WTC11 (cell line): Measurements from ENCODE around the gene GBF1. TPM values are rescaled to one million over a fixed set of nuclear protein-coding genes. Genes with fewer than 3 reads are reported as not detected.

ENCODE experiments used
- ATAC-seq: fragments of 200-7000 bp; cut with Tn5 transposase; 2 replicates; pipeline ENCODE4 v1.10.0; 2021; ENCODE audit warnings: mild to moderate bottlenecking, moderate library complexity
- CTCF ChIA-PET: fragments of 300-600 bp; sonication (Branson Sonifier 250); formaldehyde crosslinking; loops from one replicate; lab custom pipeline; 2021; ENCODE audit warnings: antibody characterized with exemption; lab: Charles Lee
- POLR2A ChIA-PET: fragments of 350-600 bp; sonication (Branson Sonifier 250); formaldehyde crosslinking; loops from one replicate; lab custom pipeline; 2021; ENCODE audit warnings: antibody characterized with exemption; lab: Charles Lee
- DNase-seq: peaks from one replicate; pipeline ENCODE4 v3.0.0; 2021; ENCODE audit warnings: low spot score
- H3K27ac Mint-ChIP-seq: 2 replicates; pipeline ENCODE4 v1.8.0; 2021; ENCODE audit warnings: mixed read lengths
- H3K27me3 Mint-ChIP-seq: 2 replicates; pipeline ENCODE4 v1.8.0; 2021; ENCODE audit warnings: low read depth, mild to moderate bottlenecking, moderate library complexity, mixed read lengths
- H3K36me3 Mint-ChIP-seq: 2 replicates; pipeline ENCODE4 v1.8.0; 2021; ENCODE audit warnings: mixed read lengths
- H3K4me1 Mint-ChIP-seq: 2 replicates; pipeline ENCODE4 v1.8.0; 2022; ENCODE audit warnings: mixed read lengths
- H3K4me3 Mint-ChIP-seq: 2 replicates; pipeline ENCODE4 v1.8.0; 2021; ENCODE audit warnings: mild to moderate bottlenecking, moderate library complexity, mixed read lengths
- H3K9me3 Mint-ChIP-seq: 2 replicates; pipeline ENCODE4 v1.8.0; 2021; ENCODE audit warnings: mixed read lengths
- CREM ChIP-seq: sonication (generic); formaldehyde crosslinking; IDR thresholded peaks from 2 replicates; pipeline ENCODE4 v1.8.1; 2022; ENCODE audit warnings: mild to moderate bottlenecking, missing genetic modification reagents, moderate library complexity
- FOXP1 ChIP-seq: sonication (generic); formaldehyde crosslinking; IDR thresholded peaks from 2 replicates; pipeline ENCODE4 v1.8.0; 2022; ENCODE audit warnings: missing genetic modification reagents, mild to moderate bottlenecking, moderate library complexity, borderline replicate concordance
- JAZF1 ChIP-seq: fragments of 250-450 bp; sonication (Bioruptor Pico); IDR thresholded peaks from 2 replicates; pipeline ENCODE4 v1.9.0; 2021; ENCODE audit warnings: moderate library complexity, mild to moderate bottlenecking, inconsistent platforms
- NFATC4 ChIP-seq: fragments of 250-450 bp; sonication (Bioruptor Pico); IDR thresholded peaks from 2 replicates; pipeline ENCODE4 v1.9.0; 2021; ENCODE audit warnings: mild to moderate bottlenecking
- SOX15 ChIP-seq: fragments of 250-450 bp; sonication (Bioruptor Pico); IDR thresholded peaks from 2 replicates; pipeline ENCODE4 v1.9.0; 2021; ENCODE audit warnings: mild to moderate bottlenecking
- SP1 ChIP-seq: sonication (generic); formaldehyde crosslinking; conservative IDR thresholded peaks from 2 replicates; pipeline ENCODE4 v1.8.1; 2022; ENCODE audit warnings: missing genetic modification reagents
- TP53 ChIP-seq: sonication (generic); formaldehyde crosslinking; IDR thresholded peaks from 2 replicates; pipeline ENCODE4 v1.8.1; 2023; ENCODE audit warnings: mild to moderate bottlenecking, missing genetic modification reagents
- ZBTB21 ChIP-seq: sonication (generic); formaldehyde crosslinking; IDR thresholded peaks from 2 replicates; pipeline ENCODE4 v1.8.1; 2023; ENCODE audit warnings: mild to moderate bottlenecking, missing genetic modification reagents, borderline replicate concordance
- ZNF121 ChIP-seq: sonication (generic); formaldehyde crosslinking; IDR thresholded peaks from 2 replicates; pipeline ENCODE4 v1.8.0; 2023; ENCODE audit warnings: missing genetic modification reagents
- ZNF396 ChIP-seq: fragments of 250-450 bp; sonication (Bioruptor Pico); IDR thresholded peaks from 2 replicates; pipeline ENCODE4 v1.8.0; 2021; ENCODE audit warnings: mild to moderate bottlenecking, moderate library complexity, borderline replicate concordance
- ZNF423 ChIP-seq: fragments of 250-450 bp; sonication (Bioruptor Pico); IDR thresholded peaks from 2 replicates; pipeline ENCODE4 v2.1.2; 2022; ENCODE audit warnings: mild to moderate bottlenecking, moderate library complexity
- total RNA-seq: library from RNA; stranded (reverse); gene quantifications from 3 replicates; pipeline ENCODE4 v1.2.3, GENCODE V29; 2021
- TF ChIP-seq, protein P1 (sequence below): sonication (generic); formaldehyde crosslinking; IDR thresholded peaks from 2 replicates; pipeline ENCODE4 v1.8.0; 2022; ENCODE audit warnings: mild to moderate bottlenecking, missing genetic modification reagents
- TF ChIP-seq, protein P2 (sequence below): sonication (generic); formaldehyde crosslinking; IDR thresholded peaks from 2 replicates; pipeline ENCODE4 v1.8.0; 2022; ENCODE audit warnings: mild to moderate bottlenecking, missing genetic modification reagents
- TF ChIP-seq, protein P3 (sequence below): sonication (generic); formaldehyde crosslinking; IDR thresholded peaks from 2 replicates; pipeline ENCODE4 v1.8.1; 2023; ENCODE audit warnings: mild to moderate bottlenecking, moderate library complexity, missing genetic modification reagents
- TF ChIP-seq, protein P4 (sequence below): sonication (generic); formaldehyde crosslinking; IDR thresholded peaks from 2 replicates; pipeline ENCODE4 v1.8.1; 2022; ENCODE audit warnings: mild to moderate bottlenecking, missing genetic modification reagents, moderate library complexity, borderline replicate concordance
- TF ChIP-seq, protein P5 (sequence below): sonication (generic); formaldehyde crosslinking; IDR thresholded peaks from 2 replicates; pipeline ENCODE4 v1.8.1; 2022; ENCODE audit warnings: low read depth, missing genetic modification reagents, borderline replicate concordance
- TF ChIP-seq, protein P6 (sequence below): sonication (generic); formaldehyde crosslinking; conservative IDR thresholded peaks from 2 replicates; pipeline ENCODE4 v1.8.1; 2023; ENCODE audit warnings: mild to moderate bottlenecking, low read depth, missing genetic modification reagents, moderate library complexity

The GBF1 gene
- total RNA-seq, 1 experiment from 2014 or later, result 32.4 TPM

DNA sequence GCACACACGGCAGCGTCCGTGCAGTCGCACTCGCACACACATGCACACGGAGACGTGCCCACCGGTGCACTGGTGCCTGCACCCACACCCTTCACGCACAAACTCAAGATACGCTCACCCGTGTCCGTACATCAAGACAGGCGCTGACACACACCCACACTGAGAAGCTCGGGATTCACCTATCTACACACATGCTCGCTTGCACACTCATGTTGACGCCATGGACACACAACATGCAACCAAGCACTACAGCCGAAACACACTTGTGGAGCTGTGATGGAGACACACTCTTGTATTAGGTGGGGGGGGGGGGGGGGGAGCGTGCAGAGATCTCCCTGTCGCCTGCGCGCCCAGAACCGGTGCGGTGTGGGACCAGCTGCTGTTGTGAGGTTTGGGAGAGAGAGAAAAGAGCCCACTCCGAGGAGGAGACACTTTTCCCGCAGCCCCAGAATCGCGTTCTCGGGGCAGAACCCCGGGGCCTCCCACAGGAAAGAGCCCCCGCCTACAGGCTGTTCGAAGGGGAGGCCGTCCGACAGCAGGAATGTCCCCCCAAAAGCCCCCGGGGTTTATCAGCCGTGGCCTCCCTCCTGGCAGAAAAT, 149.6 kb downstream of the GBF1 start:
- ChIA-PET POLR2A (interaction anchor here (2.0 to 3.2 kb wide), 2 partner anchors 26 to 56 kb away, joined by 6 to 12 read pairs; partner anchors contain the start of genes C10orf95 and FBXL15), CTCF (interaction anchor here (0.6 to 9.1 kb wide), 22 partner anchors 9 to 321 kb away, joined by 3 to 115 read pairs (median 5); partner anchors contain the start of genes ARL3, C10orf95, ELOVL3 and FBXL15)
- ATAC-seq (no peak), DNase-seq (no peak)
- peaks cover 21% of the 10 kb centered on the region for H3K4me1 Mint-ChIP-seq
- H3K36me3 Mint-ChIP-seq, result no peaks in the 10 kb centered on the region; the same call in 1 of the 2 replicates
- peaks cover 44% of the 10 kb centered on the region for H3K27me3 Mint-ChIP-seq
- peak overlapping the region; percentile 75 for H3K4me3 Mint-ChIP-seq
- TF ChIP-seq, protein P1, sequence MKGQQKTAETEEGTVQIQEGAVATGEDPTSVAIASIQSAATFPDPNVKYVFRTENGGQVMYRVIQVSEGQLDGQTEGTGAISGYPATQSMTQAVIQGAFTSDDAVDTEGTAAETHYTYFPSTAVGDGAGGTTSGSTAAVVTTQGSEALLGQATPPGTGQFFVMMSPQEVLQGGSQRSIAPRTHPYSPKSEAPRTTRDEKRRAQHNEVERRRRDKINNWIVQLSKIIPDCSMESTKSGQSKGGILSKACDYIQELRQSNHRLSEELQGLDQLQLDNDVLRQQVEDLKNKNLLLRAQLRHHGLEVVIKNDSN (CRISPR knock-in tag), result no peak
- 0 out of 2 replicates have a peak, but pooled peaks have one; percentile 45 for TF ChIP-seq FOXP1 (CRISPR knock-in tag)
- TF ChIP-seq, protein P2, sequence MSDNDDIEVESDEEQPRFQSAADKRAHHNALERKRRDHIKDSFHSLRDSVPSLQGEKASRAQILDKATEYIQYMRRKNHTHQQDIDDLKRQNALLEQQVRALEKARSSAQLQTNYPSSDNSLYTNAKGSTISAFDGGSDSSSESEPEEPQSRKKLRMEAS, result no peak
- 0 out of 2 replicates have a peak, but pooled peaks have one; percentile 32 for TF ChIP-seq ZNF121 (CRISPR knock-in tag)
- peak overlapping the region; percentile 12; the same call in 1 of the 2 replicates for H3K27ac Mint-ChIP-seq
- H3K9me3 Mint-ChIP-seq, result no peaks in the 10 kb centered on the region

DNA sequence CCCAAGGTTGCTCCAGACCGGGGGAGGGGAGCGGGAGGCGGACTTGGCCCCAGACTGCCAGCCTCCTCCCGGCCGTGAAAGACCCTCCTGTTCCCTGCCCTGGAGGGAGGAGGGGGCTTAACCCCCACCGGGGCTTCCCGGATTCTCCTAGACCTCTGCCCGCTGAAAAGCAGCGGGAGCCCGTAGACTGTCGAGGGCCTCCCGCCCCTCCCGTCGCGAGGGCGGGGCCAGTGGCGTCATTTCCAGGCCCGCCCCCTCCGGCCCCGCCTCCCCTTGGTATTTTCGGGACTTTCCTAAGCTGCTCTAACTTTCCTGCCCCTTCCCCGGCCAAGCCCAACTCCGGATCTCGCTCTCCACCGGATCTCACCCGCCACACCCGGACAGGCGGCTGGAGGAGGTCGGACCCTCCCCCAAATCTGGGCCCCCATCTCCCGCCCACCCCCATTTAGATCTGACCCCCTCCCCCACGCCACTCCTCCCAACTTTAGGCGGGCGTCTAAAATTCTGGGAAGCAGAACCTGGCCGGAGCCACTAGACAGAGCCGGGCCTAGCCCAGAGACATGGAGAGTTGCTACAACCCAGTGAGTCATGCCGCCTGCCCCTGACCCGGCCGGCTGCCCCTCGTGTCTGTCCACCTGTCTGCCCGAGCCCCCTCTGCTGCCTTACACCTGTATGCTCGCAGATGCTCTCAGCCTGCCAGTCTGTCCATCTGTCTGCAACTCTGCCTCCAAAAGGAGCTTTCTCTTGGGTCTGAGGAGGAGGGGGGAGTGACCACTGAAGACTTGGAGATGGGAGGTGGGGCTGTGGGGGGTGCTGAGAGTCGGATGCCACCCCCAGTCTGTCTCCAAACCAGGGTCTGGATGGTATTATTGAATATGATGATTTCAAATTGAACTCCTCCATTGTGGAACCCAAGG, 150.3 kb downstream of the GBF1 start, which contains the start of gene NFKB2:
Gene NFKB2 (plus strand): TSS at position 306 of the 917 bp plus-strand sequence. CDS start 255 bp downstream, at position 561.
- TF ChIP-seq SP1 (peak; percentile 98), ZNF423 (CRISPR knock-in tag) (peak; percentile 41; the same call in 1 of the 2 replicates)
- TF ChIP-seq, protein P3, sequence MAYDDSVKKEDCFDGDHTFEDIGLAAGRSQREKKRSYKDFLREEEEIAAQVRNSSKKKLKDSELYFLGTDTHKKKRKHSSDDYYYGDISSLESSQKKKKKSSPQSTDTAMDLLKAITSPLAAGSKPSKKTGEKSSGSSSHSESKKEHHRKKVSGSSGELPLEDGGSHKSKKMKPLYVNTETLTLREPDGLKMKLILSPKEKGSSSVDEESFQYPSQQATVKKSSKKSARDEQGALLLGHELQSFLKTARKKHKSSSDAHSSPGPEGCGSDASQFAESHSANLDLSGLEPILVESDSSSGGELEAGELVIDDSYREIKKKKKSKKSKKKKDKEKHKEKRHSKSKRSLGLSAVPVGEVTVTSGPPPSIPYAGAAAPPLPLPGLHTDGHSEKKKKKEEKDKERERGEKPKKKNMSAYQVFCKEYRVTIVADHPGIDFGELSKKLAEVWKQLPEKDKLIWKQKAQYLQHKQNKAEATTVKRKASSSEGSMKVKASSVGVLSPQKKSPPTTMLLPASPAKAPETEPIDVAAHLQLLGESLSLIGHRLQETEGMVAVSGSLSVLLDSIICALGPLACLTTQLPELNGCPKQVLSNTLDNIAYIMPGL, result no peak
- POLR2A ChIA-PET, result interaction anchor here (1.0 to 3.2 kb wide), 4 partner anchors 25 to 55 kb away, joined by 3 to 12 read pairs (median 5); partner anchors contain the start of genes C10orf95, CUEDC2 and FBXL15

DNA sequence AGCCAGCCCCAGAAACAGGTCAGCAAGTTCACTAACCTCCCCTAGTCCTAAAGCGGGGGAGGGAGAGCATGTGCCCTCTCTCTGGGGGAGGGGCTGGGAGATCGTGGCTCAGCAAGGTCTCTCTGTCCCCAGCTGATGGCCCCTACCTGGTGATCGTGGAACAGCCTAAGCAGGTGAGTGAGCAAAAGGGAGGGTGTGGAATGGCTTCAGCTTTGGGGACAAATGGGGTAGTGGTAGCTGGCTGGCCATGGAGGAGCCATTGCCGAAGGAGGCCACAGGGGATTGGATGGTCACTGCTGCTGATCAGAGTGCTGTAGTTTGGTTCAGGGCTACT, 151.0 kb downstream of the GBF1 start:
- H3K36me3 Mint-ChIP-seq, result no peaks in the 10 kb centered on the region; the same call in 1 of the 2 replicates
- H3K27me3 Mint-ChIP-seq, result peaks cover 47% of the 10 kb centered on the region
- ATAC-seq, result no peak
- no peak overlapping the region for H3K27ac Mint-ChIP-seq
- no peak for DNase-seq
- POLR2A ChIA-PET, result interaction anchor here (1.0 to 3.2 kb wide), 4 partner anchors 25 to 55 kb away, joined by 3 to 12 read pairs (median 5); partner anchors contain the start of genes C10orf95, CUEDC2 and FBXL15
- H3K4me1 Mint-ChIP-seq, result peaks cover 21% of the 10 kb centered on the region
- peak overlapping the region; percentile 75 for H3K4me3 Mint-ChIP-seq
- CTCF ChIA-PET, result interaction anchor here (0.7 to 9.1 kb wide), 13 partner anchors 9 to 166 kb away, joined by 3 to 115 read pairs (median 5); partner anchors contain the start of genes CUEDC2, FBXL15, GBF1 and PSD
- H3K9me3 Mint-ChIP-seq, result no peaks in the 10 kb centered on the region
- no peak for TF ChIP-seq JAZF1 (CRISPR knock-in tag)
- TF ChIP-seq, protein P4, sequence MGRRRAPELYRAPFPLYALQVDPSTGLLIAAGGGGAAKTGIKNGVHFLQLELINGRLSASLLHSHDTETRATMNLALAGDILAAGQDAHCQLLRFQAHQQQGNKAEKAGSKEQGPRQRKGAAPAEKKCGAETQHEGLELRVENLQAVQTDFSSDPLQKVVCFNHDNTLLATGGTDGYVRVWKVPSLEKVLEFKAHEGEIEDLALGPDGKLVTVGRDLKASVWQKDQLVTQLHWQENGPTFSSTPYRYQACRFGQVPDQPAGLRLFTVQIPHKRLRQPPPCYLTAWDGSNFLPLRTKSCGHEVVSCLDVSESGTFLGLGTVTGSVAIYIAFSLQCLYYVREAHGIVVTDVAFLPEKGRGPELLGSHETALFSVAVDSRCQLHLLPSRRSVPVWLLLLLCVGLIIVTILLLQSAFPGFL (CRISPR knock-in tag), result no peak
- TF ChIP-seq, protein P5, sequence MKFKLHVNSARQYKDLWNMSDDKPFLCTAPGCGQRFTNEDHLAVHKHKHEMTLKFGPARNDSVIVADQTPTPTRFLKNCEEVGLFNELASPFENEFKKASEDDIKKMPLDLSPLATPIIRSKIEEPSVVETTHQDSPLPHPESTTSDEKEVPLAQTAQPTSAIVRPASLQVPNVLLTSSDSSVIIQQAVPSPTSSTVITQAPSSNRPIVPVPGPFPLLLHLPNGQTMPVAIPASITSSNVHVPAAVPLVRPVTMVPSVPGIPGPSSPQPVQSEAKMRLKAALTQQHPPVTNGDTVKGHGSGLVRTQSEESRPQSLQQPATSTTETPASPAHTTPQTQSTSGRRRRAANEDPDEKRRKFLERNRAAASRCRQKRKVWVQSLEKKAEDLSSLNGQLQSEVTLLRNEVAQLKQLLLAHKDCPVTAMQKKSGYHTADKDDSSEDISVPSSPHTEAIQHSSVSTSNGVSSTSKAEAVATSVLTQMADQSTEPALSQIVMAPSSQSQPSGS (CRISPR knock-in tag), result no peak
- TF ChIP-seq, protein P6, sequence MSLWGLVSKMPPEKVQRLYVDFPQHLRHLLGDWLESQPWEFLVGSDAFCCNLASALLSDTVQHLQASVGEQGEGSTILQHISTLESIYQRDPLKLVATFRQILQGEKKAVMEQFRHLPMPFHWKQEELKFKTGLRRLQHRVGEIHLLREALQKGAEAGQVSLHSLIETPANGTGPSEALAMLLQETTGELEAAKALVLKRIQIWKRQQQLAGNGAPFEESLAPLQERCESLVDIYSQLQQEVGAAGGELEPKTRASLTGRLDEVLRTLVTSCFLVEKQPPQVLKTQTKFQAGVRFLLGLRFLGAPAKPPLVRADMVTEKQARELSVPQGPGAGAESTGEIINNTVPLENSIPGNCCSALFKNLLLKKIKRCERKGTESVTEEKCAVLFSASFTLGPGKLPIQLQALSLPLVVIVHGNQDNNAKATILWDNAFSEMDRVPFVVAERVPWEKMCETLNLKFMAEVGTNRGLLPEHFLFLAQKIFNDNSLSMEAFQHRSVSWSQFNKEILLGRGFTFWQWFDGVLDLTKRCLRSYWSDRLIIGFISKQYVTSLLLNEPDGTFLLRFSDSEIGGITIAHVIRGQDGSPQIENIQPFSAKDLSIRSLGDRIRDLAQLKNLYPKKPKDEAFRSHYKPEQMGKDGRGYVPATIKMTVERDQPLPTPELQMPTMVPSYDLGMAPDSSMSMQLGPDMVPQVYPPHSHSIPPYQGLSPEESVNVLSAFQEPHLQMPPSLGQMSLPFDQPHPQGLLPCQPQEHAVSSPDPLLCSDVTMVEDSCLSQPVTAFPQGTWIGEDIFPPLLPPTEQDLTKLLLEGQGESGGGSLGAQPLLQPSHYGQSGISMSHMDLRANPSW (CRISPR knock-in tag), result no peak
- TF ChIP-seq TP53, result no peak
- no peak for TF ChIP-seq ZNF396 (CRISPR knock-in tag)
- TF ChIP-seq, protein P3, result no peak
- TF ChIP-seq NFATC4, result no peak
- no peak for TF ChIP-seq SOX15 (CRISPR knock-in tag)
- no peak for TF ChIP-seq ZBTB21 (CRISPR knock-in tag)
- TF ChIP-seq CREM (CRISPR knock-in tag), result no peak

More for the DNA sequence above, 150.3 kb downstream of the GBF1 start, which contains the start of gene NFKB2:
- H3K27ac Mint-ChIP-seq, result peak within 1 kb of the TSS; percentile 12; the same call in 1 of the 2 replicates
- CTCF ChIA-PET, result interaction anchor here (0.5 to 9.1 kb wide), 27 partner anchors 8 to 318 kb away, joined by 3 to 115 read pairs (median 5); partner anchors contain the start of genes ARL3, C10orf95, CUEDC2 and FBXL15
- peak; percentile 89 for DNase-seq
- peak; percentile 29 for ATAC-seq
- no peaks in the 10 kb centered on the region for H3K9me3 Mint-ChIP-seq
- H3K27me3 Mint-ChIP-seq, result peaks cover 51% of the 10 kb centered on the region
- peaks cover 21% of the 10 kb centered on the region for H3K4me1 Mint-ChIP-seq
- peak within 1 kb of the TSS; percentile 75 for H3K4me3 Mint-ChIP-seq
- no peaks in the 10 kb centered on the region; the same call in 1 of the 2 replicates for H3K36me3 Mint-ChIP-seq
